ENCODE measurements around the gene TACR2.

TACR2 gene

GRCh38 chr10:69449841-69450240, 33.1 kb upstream of the TACR2 start:
- no peak for DNase-seq

GRCh38 chr10:69446650-69447151, 30.0 kb upstream of the TACR2 start:
- DNase-seq = no peak

- no peak for DNase-seq
Measured at GRCh38 chr10:69446229-69446628, 29.5 kb upstream of the TACR2 start.

- DNase-seq = no peak
Measured at GRCh38 chr10:69445041-69445440, 28.3 kb upstream of the TACR2 start.

GRCh38 chr10:69443354-69443753, 26.6 kb upstream of the TACR2 start:
- DNase-seq = no peak

- no peak for DNase-seq
Measured at GRCh38 chr10:69439813-69440506, 23.2 kb upstream of the TACR2 start.

- peak; percentile 55 for DNase-seq
Measured at GRCh38 chr10:69439350-69439739, 22.6 kb upstream of the TACR2 start.

GRCh38 chr10:69438536-69439349, 22.0 kb upstream of the TACR2 start:
- no peak for DNase-seq

- DNase-seq = no peak
Measured at GRCh38 chr10:69437321-69438259, 20.9 kb upstream of the TACR2 start.

GRCh38 chr10:69435966-69436520, 19.3 kb upstream of the TACR2 start:
- DNase-seq = no peak

- DNase-seq = no peak
Measured at GRCh38 chr10:69434926-69435325, 18.2 kb upstream of the TACR2 start.

GRCh38 chr10:69434169-69434568, 17.5 kb upstream of the TACR2 start:
- no peak for DNase-seq

GRCh38 chr10:69428165-69428564, 11.4 kb upstream of the TACR2 start:
- no peak for DNase-seq

- DNase-seq = no peak
Measured at GRCh38 chr10:69426376-69426727, 9.6 kb upstream of the TACR2 start.

GRCh38 chr10:69425511-69426298, 9.0 kb upstream of the TACR2 start:
- DNase-seq = no peak

GRCh38 chr10:69425041-69425440, 8.3 kb upstream of the TACR2 start:
- no peak for DNase-seq

- DNase-seq = no peak
Measured at GRCh38 chr10:69422676-69423075, 6.0 kb upstream of the TACR2 start.

- DNase-seq = no peak
Measured at GRCh38 chr10:69421611-69422308, 5.0 kb upstream of the TACR2 start.

- DNase-seq = no peak
Measured at GRCh38 chr10:69419744-69420126, 3.0 kb upstream of the TACR2 start.

GRCh38 chr10:69419096-69419743, 2.5 kb upstream of the TACR2 start:
- no peak for DNase-seq
